BLaER1 (cell line): Measurements from ENCODE around the gene GRB10.
"Not testable (repeated sequence)": the region's sequence is repeated elsewhere in the genome, so short reads cannot be mapped to it uniquely, and the experiment has no call there.

ENCODE experiments used
- H3K27ac ChIP-seq: shearing (Covaris generic); formaldehyde crosslinking; 2 replicates; pipeline ENCODE4 v1.8.1; 2022
- H3K27me3 ChIP-seq: shearing (Covaris generic); formaldehyde crosslinking; 2 replicates; pipeline ENCODE4 v1.8.1; 2022
- H3K36me3 ChIP-seq: shearing (Covaris generic); formaldehyde crosslinking; 2 replicates; pipeline ENCODE4 v1.8.1; 2022
- H3K4me1 ChIP-seq: shearing (Covaris generic); formaldehyde crosslinking; 2 replicates; pipeline ENCODE4 v1.8.1; 2022
- H3K4me2 ChIP-seq: shearing (Covaris generic); formaldehyde crosslinking; 2 replicates; pipeline ENCODE4 v1.8.1; 2022
- H3K4me3 ChIP-seq: shearing (Covaris generic); formaldehyde crosslinking; 2 replicates; pipeline ENCODE4 v1.8.1; 2022
- H3K9ac ChIP-seq: shearing (Covaris generic); formaldehyde crosslinking; 2 replicates; pipeline ENCODE4 v1.8.1; 2022
- H3K9me3 ChIP-seq: shearing (Covaris generic); formaldehyde crosslinking; 2 replicates; pipeline ENCODE4 v1.8.1; 2022
- H4K20me1 ChIP-seq: shearing (Covaris generic); formaldehyde crosslinking; 2 replicates; pipeline ENCODE4 v1.8.1; 2022
- Cebpa-rat ChIP-seq: shearing (Covaris generic); IDR thresholded peaks from 2 replicates; pipeline ENCODE4 v1.8.1; 2022

GRB10 gene

DNA sequence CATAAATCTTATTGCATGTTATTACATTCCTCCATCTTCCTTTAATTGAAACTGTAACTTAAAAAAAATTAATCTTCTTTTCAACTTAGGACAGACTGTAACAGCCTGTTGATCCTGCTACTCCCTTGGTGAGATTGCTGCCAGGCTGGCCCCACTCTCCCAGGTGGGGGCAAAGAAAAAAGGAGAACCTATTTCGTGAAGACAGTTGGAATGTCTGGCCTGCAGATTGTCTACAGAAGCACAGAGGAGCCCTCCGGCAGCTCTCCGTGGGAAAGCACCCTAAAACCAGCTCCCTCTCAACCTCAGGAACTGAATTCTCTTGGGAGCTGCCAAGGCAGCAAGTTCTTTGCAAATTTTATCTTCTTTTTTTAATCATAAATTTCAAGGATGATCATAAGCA is 32.8 kb downstream of the GRB10 start:
- Histone ChIP-seq H4K20me1 (peaks cover 25% of the 10 kb centered on the region), H3K9me3 (no peaks in the 10 kb centered on the region; the same call in 1 of the 2 replicates), H3K27me3 (no peaks in the 10 kb centered on the region), H3K4me1 (peaks cover 99% of the 10 kb centered on the region), H3K9ac (no peak overlapping the region; the same call in 1 of the 2 replicates), H3K4me2 (peak overlapping the region; percentile 87), H3K27ac (peak overlapping the region; percentile 54), H3K4me3 (no peak overlapping the region), H3K36me3 (peaks cover 17% of the 10 kb centered on the region)
- TF ChIP-seq Cebpa-rat, result no peak

GRCh38 chr7:50748472-50748871 is 34.2 kb downstream of the GRB10 start:
- H3K4me1 ChIP-seq, result peaks cover 99% of the 10 kb centered on the region
- no peaks in the 10 kb centered on the region for H3K27me3 ChIP-seq
- H3K36me3 ChIP-seq, result peaks cover 12% of the 10 kb centered on the region

DNA sequence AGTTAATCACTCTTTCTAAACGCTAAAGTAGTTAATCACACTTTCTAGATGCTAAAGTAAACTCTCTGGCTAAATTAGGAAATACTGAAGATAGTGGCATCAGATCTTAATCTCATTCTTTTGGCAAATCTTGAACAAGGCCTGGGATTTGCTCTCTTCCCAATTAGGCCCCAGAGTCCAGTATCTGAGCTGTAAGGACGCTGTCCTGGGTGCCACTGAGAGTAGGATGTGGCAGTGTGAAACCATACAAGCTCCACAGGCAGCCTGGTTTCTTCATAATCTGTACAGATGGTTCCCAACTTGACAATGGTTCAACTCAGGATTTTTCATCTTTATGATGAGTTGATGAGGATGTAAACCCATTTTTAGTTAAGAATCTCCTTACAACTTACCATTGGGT is 36.9 kb downstream of the GRB10 start:
- peaks cover 7% of the 10 kb centered on the region; the same call in 1 of the 2 replicates for H4K20me1 ChIP-seq
- peak overlapping the region; percentile 51; the same call in 1 of the 2 replicates for H3K4me3 ChIP-seq
- TF ChIP-seq Cebpa-rat, result no peak
- H3K9me3 ChIP-seq, result no peaks in the 10 kb centered on the region; the same call in 1 of the 2 replicates
- H3K27ac ChIP-seq, result peak overlapping the region; percentile 89
- H3K36me3 ChIP-seq, result peaks cover 12% of the 10 kb centered on the region
- H3K9ac ChIP-seq, result peak overlapping the region; percentile 70
- no peaks in the 10 kb centered on the region for H3K27me3 ChIP-seq
- peak overlapping the region; percentile 73 for H3K4me2 ChIP-seq
- H3K4me1 ChIP-seq, result peaks cover 99% of the 10 kb centered on the region

More at GRCh38 chr7:50748472-50748871, 34.2 kb downstream of the GRB10 start:
- H3K4me3 ChIP-seq, result no peak overlapping the region
- TF ChIP-seq Cebpa-rat, result no peak
- H3K9me3 ChIP-seq, result no peaks in the 10 kb centered on the region; the same call in 1 of the 2 replicates
- H4K20me1 ChIP-seq, result peaks cover 12% of the 10 kb centered on the region; the same call in 1 of the 2 replicates
- H3K9ac ChIP-seq, result no peak overlapping the region
- H3K4me2 ChIP-seq, result peak overlapping the region; percentile 73
- peak overlapping the region; percentile 89 for H3K27ac ChIP-seq

DNA sequence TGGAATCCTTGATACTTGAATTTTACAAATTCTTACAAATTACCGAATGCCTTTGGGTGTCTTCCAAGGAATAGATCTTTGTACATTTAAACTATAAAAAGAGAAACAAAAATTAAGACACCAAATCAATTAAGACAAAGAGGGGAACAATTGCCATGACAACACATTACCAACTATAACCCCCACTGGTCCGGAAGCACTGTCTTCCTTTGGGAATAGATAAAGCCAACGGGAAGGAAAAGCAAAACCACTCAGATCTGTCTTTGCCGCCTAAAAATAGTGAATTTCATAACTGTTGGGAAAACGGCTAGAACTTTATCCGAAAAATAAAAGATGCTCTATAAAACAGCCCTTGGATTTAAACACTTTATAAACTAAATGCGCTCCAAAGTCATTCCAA is 37.4 kb downstream of the GRB10 start:
- H3K9me3 ChIP-seq, result no peaks in the 10 kb centered on the region; the same call in 1 of the 2 replicates
- no peaks in the 10 kb centered on the region for H3K27me3 ChIP-seq
- H4K20me1 ChIP-seq, result peaks cover 10% of the 10 kb centered on the region; the same call in 1 of the 2 replicates
- peaks cover 12% of the 10 kb centered on the region for H3K36me3 ChIP-seq
- H3K27ac ChIP-seq, result peak overlapping the region; percentile 89
- H3K4me1 ChIP-seq, result peaks cover 99% of the 10 kb centered on the region
- peak overlapping the region; percentile 73 for H3K4me2 ChIP-seq
- peak overlapping the region; percentile 51; the same call in 1 of the 2 replicates for H3K4me3 ChIP-seq
- no peak for TF ChIP-seq Cebpa-rat
- H3K9ac ChIP-seq, result peak overlapping the region; percentile 70

GRCh38 chr7:50743893-50744292 is 38.8 kb downstream of the GRB10 start:
- Histone ChIP-seq H4K20me1 (peaks cover 15% of the 10 kb centered on the region; the same call in 1 of the 2 replicates), H3K36me3 (peaks cover 12% of the 10 kb centered on the region), H3K4me1 (peaks cover 99% of the 10 kb centered on the region), H3K9me3 (no peaks in the 10 kb centered on the region; the same call in 1 of the 2 replicates), H3K4me3 (peak overlapping the region; percentile 51), H3K27ac (peak overlapping the region; percentile 89), H3K27me3 (no peaks in the 10 kb centered on the region), H3K4me2 (peak overlapping the region; percentile 73), H3K9ac (peak overlapping the region; percentile 62)
- no peak for TF ChIP-seq Cebpa-rat

DNA sequence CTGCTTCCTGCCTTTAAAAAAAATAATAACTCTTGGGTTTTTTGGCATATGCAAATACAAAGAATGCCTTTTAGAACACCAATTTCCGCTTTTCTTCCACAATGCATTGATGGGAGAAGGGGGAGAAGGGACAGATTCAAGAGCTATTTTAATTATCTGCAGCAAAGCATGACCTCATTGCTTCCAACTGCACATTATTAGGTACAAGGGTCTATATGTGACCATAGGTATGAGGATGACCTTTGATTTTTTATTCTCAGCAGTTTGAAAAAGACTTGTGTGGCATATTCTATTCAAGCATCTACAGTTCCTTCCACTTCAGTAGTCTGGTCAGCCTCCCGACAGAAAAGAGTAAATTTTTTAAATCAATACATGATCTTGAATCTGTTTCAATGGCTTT is 39.7 kb downstream of the GRB10 start:
- H3K4me2 ChIP-seq, result peak overlapping the region; percentile 73
- no peak for TF ChIP-seq Cebpa-rat
- no peaks in the 10 kb centered on the region for H3K27me3 ChIP-seq
- H3K4me1 ChIP-seq, result peaks cover 90% of the 10 kb centered on the region
- H4K20me1 ChIP-seq, result peaks cover 15% of the 10 kb centered on the region; the same call in 1 of the 2 replicates
- peaks cover 5% of the 10 kb centered on the region for H3K9me3 ChIP-seq
- peaks cover 12% of the 10 kb centered on the region for H3K36me3 ChIP-seq
- H3K4me3 ChIP-seq, result peak overlapping the region; percentile 51
- H3K9ac ChIP-seq, result peak overlapping the region; percentile 62
- peak overlapping the region; percentile 89 for H3K27ac ChIP-seq

DNA sequence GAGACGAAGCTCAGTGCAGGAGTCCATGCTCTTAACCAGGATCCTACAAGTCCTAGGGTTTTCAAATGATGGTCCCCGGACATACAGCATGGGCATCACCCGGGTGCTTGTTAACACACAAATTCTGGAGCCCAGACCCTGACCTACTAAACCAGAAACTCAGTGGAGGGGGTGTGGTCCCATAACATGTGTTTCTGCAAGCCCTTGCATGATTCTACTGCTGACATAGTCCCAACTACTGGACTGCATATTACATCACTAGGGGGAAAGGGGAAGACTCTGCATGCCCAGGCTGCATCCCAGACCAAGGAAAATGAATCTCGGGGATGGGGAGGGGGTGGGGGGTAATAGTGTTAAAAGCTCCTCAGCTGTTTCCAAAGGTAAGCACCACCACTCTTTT is 40.3 kb downstream of the GRB10 start:
- H3K9ac ChIP-seq, result peak overlapping the region; percentile 62; the same call in 1 of the 2 replicates
- no peaks in the 10 kb centered on the region for H3K27me3 ChIP-seq
- H3K36me3 ChIP-seq, result peaks cover 9% of the 10 kb centered on the region
- H3K4me2 ChIP-seq, result peak overlapping the region; percentile 73
- TF ChIP-seq Cebpa-rat, result no peak
- H3K4me3 ChIP-seq, result no peak overlapping the region; the same call in 1 of the 2 replicates
- peak overlapping the region; percentile 89; the same call in 1 of the 2 replicates for H3K27ac ChIP-seq
- H3K9me3 ChIP-seq, result peaks cover 11% of the 10 kb centered on the region
- H3K4me1 ChIP-seq, result peaks cover 84% of the 10 kb centered on the region
- H4K20me1 ChIP-seq, result peaks cover 15% of the 10 kb centered on the region; the same call in 1 of the 2 replicates

- no peak for TF ChIP-seq Cebpa-rat
- Histone ChIP-seq H3K27me3 (no peaks in the 10 kb centered on the region), H3K9me3 (peaks cover 28% of the 10 kb centered on the region), H3K4me1 (peaks cover 74% of the 10 kb centered on the region), H3K9ac (peak overlapping the region; percentile 47; the same call in 1 of the 2 replicates), H3K36me3 (peaks cover 13% of the 10 kb centered on the region), H3K4me2 (peak overlapping the region; percentile 73), H3K4me3 (peak overlapping the region; percentile 31; the same call in 1 of the 2 replicates), H3K27ac (peak overlapping the region; percentile 61), H4K20me1 (peaks cover 15% of the 10 kb centered on the region; the same call in 1 of the 2 replicates)
Measured at GRCh38 chr7:50739744-50740435, 42.8 kb downstream of the GRB10 start.

DNA sequence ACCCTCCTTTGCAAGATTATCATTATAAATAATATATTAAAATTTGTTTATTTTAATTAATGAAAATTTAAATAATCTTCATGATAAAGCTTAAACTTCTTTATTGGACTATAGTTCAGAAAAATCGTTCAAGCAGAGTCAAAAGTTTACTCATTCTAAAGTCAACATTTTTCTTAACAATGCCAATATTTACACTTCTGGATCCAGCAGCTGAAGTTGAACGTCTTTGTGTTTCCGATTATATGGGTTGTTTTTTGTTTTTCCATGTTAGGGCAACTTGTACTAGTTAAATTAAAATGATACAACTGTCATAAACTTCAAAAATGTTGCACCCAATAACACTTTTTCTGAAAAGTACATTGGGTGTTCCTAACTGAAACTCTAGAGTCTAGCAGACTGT is 43.8 kb downstream of the GRB10 start:
- Histone ChIP-seq H3K27ac (no peak overlapping the region; the same call in 1 of the 2 replicates), H3K4me3 (no peak overlapping the region), H3K4me2 (peak overlapping the region; percentile 73), H3K27me3 (no peaks in the 10 kb centered on the region), H3K9me3 (peaks cover 28% of the 10 kb centered on the region), H4K20me1 (peaks cover 15% of the 10 kb centered on the region; the same call in 1 of the 2 replicates), H3K9ac (no peak overlapping the region), H3K4me1 (peaks cover 74% of the 10 kb centered on the region), H3K36me3 (peaks cover 13% of the 10 kb centered on the region)
- no peak for TF ChIP-seq Cebpa-rat

DNA sequence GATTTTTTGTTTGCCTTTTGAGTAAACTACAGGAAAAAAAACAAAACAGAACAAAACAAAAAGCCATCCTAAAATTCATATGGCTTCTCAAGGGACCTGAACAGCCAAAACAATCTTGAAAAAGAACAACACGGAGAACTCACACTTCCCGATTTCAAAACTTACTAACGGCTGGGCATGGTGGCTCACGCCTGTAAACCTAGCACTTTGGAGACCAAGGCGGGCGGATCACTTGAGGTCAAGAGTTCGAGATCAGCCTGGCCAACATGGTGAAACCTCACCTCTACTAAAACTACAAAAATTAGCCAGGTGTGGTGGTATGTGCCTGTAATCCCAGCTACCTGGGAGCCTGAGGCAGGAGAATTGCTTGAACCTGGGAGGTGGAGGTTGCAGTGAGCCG is 46.9 kb downstream of the GRB10 start:
- H3K36me3 ChIP-seq, result peaks cover 29% of the 10 kb centered on the region
- H3K27me3 ChIP-seq, H3K4me3 ChIP-seq, H3K9ac ChIP-seq: not testable (repeated sequence)
- H3K4me1 ChIP-seq, result peaks cover 74% of the 10 kb centered on the region
- peaks cover 37% of the 10 kb centered on the region; the same call in 1 of the 2 replicates for H4K20me1 ChIP-seq
- peaks cover 28% of the 10 kb centered on the region for H3K9me3 ChIP-seq
- H3K27ac ChIP-seq, result peak overlapping the region; percentile 29; the same call in 1 of the 2 replicates
- H3K4me2 ChIP-seq, result peak overlapping the region; percentile 45
